Heart left ventricle (tissue), 16 donors: Measurements from ENCODE around the gene ZNF473. TPM values are rescaled to one million over a fixed set of nuclear protein-coding genes. Genes with fewer than 3 reads are reported as not detected.
"Not testable (repeated sequence)": the region's sequence is repeated elsewhere in the genome, so short reads cannot be mapped to it uniquely, and the experiment has no call there.

Experiments
- ATAC-seq, 4 donors: fragments of 200-7000 bp; cut with Tn5 transposase; one replicate each; pipeline ENCODE4 v1.9.1; 2020 to 2022; ENCODE audit warnings: moderate library complexity in 4 of 4, mild to moderate bottlenecking in 3 of 4, moderate number of reproducible peaks in 1 of 4
- DNase-seq, 5 donors: peaks; one replicate each; pipeline ENCODE4 v3.0.0-alpha.2; 2020
- H3K27ac ChIP-seq, 12 donors: fragments of 200-600 bp; sonication (generic) in 4 of 12; one replicate each; pipeline versions ENCODE4 v1.5.0 to v1.8.0; 2016 to 2022; ENCODE audit warnings: mild to moderate bottlenecking in 2 of 12
- H3K27me3 ChIP-seq, 9 donors: fragments of 200-600 bp; sonication (generic) in 2 of 9; one replicate each; pipeline versions ENCODE4 v1.5.1 to v1.8.0; 2016 to 2022; ENCODE audit warnings: mild to moderate bottlenecking in 3 of 9
- H3K36me3 ChIP-seq, 9 donors: fragments of 200-600 bp; sonication (generic) in 2 of 9; one replicate each; pipeline versions ENCODE4 v1.5.0 to v1.8.0; 2018 to 2022; ENCODE audit warnings: mild to moderate bottlenecking in 2 of 9
- H3K4me1 ChIP-seq, 12 donors: fragments of 200-600 bp; sonication (generic) in 4 of 12; one replicate each; pipeline versions ENCODE4 v1.5.0 to v1.8.0; 2016 to 2022; ENCODE audit warnings: mild to moderate bottlenecking in 3 of 12
- H3K4me3 ChIP-seq, 12 donors: fragments of 200-600 bp; sonication (generic) in 4 of 12; one replicate each; pipeline versions ENCODE4 v1.5.0 to v1.8.0; 2017 to 2022; ENCODE audit warnings: mild to moderate bottlenecking in 9 of 12, moderate library complexity in 4 of 12
- H3K9me3 ChIP-seq, 12 donors: fragments of 200-600 bp; sonication (generic) in 4 of 12; one replicate each; pipeline versions ENCODE4 v1.5.0 to v1.8.0; 2016 to 2022; ENCODE audit warnings: mild to moderate bottlenecking in 1 of 12
- CTCF ChIP-seq, 12 donors: fragments of 200-600 bp; sonication (generic) in 4 of 12; IDR thresholded peaks; one replicate each; pipeline versions ENCODE4 v1.5.0 to v1.8.0; 2018 to 2022; ENCODE audit warnings: antibody characterized with exemption in 12 of 12, mild to moderate bottlenecking in 5 of 12
- POLR2A ChIP-seq, 2 donors: fragments of 450-650 bp; IDR thresholded peaks; one replicate each; pipeline ENCODE4 v1.6.1; 2017; ENCODE audit warnings: antibody characterized with exemption in 2 of 2, mild to moderate bottlenecking in 2 of 2, moderate library complexity in 2 of 2
- WGBS, 4 donors: extraction: QIAGEN DNeasy Blood & Tissue Kit in 2 of 4; methylation state at CpG; one replicate each; pipeline versions ENCODE4 v1.1.5 to v1.1.7; 2013 to 2018; 5-methylcytosine and 5-hydroxymethylcytosine counted together
- intact Hi-C, 10 donors: fragments of 100-400 bp; cut with DNase I; formaldehyde crosslinking; loops; one replicate each; pipeline versions ENCODE4 v1.11.1 to v1.14.2; 2022
- polyA plus RNA-seq, 2 donors: library from polyadenylated mRNA; stranded (reverse); fragments of 200-250 nt; gene quantifications; one replicate each; pipeline ENCODE4 v1.2.3, GENCODE V29; 2013
- total RNA-seq, 9 donors: library from RNA; depleted of rRNA in 2 of 9; stranded (reverse); fragments of >200 nt in 2 of 9; fragmentation: NEBNext Ultra II Directional in 3 of 9; extraction: Animal tissue kit (Norgen Biotek cat#: 25700) in 3 of 9; gene quantifications; one replicate each; pipeline versions ENCODE4 v1.1.0 to v1.2.4, GENCODE V29; 2016 to 2023
- donor health status: ischemic (EF 13 %, LVEDD 7.1; RV severe dilation, severe dysfunction).
- donor health status: healthy with polysubstance abuse.
- donor health status: DM: no; HTN: yes; CAD: no.
- donor health status: DM: no; HTN: no; CAD: no.
- donor health status: ischemic (EF 25% LVEDD 6.9; RV normal size, moderate dysfunction).
- donor health status: ischemic (EF 25% LVEDD 5.7; RV mildly dilated, moderate dysfunction).
- donor health status: healthy.
- donor health status: DM: yes; HTN: yes; CAD: no.
- donor health status: ischemic (EF 35%, LVEDD 5.7; RV mildly dilated, moderate dysfunction).
- donor health status: nonischemic (EF 11% LVEDD 7.7; RV severe dilation, severe dysfunction).
- donor health status: DM: yes; HTN: yes; CAD: no.
- donor health status: PGD.
- donor health status: ischemic (EF 29% LVEDD 5.4; RV normal size, mild dysfunction).
- donor health status: nonischemic (EF 23%, LVEDD 6.1; RV moderate dilation, normal function).

Gene ZNF473
- total and polyA plus RNA-seq, 11 donors, result 1.6 to 6.5 (median 3.4) TPM

DNA sequence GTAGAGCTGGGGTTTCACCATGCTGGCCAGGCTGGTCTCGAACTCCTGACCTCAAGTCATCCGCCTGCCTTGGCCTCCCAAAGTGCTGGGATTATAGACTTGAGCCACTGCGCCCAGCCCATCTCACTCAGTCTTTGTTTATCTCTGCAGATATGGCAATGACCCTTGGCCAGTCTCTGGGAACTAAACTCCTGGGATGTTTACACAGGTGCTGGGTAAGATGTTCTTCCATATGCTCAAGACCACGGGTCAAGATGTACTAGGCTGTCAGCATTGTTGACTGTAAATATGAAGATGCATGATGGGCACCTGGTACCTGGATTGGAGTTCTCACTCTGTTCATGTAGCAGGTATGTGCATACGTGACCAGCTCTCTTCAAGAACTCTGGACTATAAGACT is 35.8 kb downstream of the ZNF473 start:
- TF ChIP-seq POLR2A (IDR thresholded peaks at IDR 0.05) (no peak), CTCF (IDR thresholded peaks at IDR 0.05) (no peak)
- H3K36me3 ChIP-seq, result no peaks in the 10 kb centered on the region
- intact Hi-C loops, result no loop called here
- no peak for DNase-seq
- no peaks in the 10 kb centered on the region for H3K4me1 ChIP-seq
- H3K27ac ChIP-seq, result no peak overlapping the region
- H3K4me3 ChIP-seq, result no peak overlapping the region
- 74 to 81% (median 77%) methylated on average over 5 of the region's 5 CpGs for WGBS, 4 donors
- peaks cover 0 to 33% (median 27%) of the 10 kb centered on the region in 12 donors for H3K9me3 ChIP-seq
- H3K27me3 ChIP-seq, result no peaks in the 10 kb centered on the region
- ATAC-seq, result no peak

DNA sequence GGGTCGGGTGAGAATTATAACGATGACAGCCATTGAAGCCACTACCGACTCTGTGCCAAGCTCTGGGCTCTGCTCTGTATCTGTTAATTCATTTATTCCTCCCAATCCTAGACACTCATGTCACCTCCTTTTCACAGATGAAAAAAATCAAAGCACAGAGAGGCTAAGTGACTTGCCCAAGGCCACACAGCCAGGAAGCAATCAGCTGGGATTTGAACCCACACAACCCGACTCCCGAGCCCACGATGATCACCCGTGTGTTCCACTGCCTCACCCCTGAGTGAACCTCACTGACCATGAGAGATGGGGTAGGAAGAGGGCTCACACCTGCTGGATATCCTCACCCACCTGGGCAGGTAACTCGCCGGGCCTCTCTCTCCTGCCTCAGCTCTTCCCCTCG is 40.1 kb downstream of the ZNF473 start:
- ATAC-seq (no peak), DNase-seq (no peak)
- intact Hi-C loops, result no loop called here
- H3K9me3 ChIP-seq, result peaks cover 0 to 3% (median 0%) of the 10 kb centered on the region in 12 donors
- H3K36me3 ChIP-seq, result no peaks in the 10 kb centered on the region
- H3K27me3 ChIP-seq, result no peaks in the 10 kb centered on the region
- H3K27ac ChIP-seq, result no peak overlapping the region
- no peak overlapping the region for H3K4me3 ChIP-seq
- WGBS, 4 donors, result 75 to 89% (median 80%) methylated on average over 8 to 10 of the region's 10 CpGs
- no peaks in the 10 kb centered on the region for H3K4me1 ChIP-seq
- no peak for TF ChIP-seq POLR2A (IDR thresholded peaks at IDR 0.05)

- WGBS, 4 donors, result 69 to 83% (median 71%) methylated on average over 6 of the region's 6 CpGs
- Histone ChIP-seq H3K9me3 (no peaks in the 10 kb centered on the region), H3K27ac (no peak overlapping the region), H3K4me3 (no peak overlapping the region), H3K36me3 (no peaks in the 10 kb centered on the region), H3K4me1 (no peaks in the 10 kb centered on the region), H3K27me3 (no peaks in the 10 kb centered on the region)
- ATAC-seq, result no peak
- intact Hi-C loops, result no loop called here
- DNase-seq, result no peak
- TF ChIP-seq POLR2A (IDR thresholded peaks at IDR 0.05) (no peak), CTCF (IDR thresholded peaks at IDR 0.05) (no peak)
Observed at GRCh38 chr19:50067575-50067974, 41.8 kb downstream of the ZNF473 start.

GRCh38 chr19:50068382-50068781 is 42.6 kb downstream of the ZNF473 start:
- H3K9me3 ChIP-seq, intact Hi-C loops: not testable (repeated sequence)
- 73 to 83% (median 80%) methylated on average over 5 of the region's 5 CpGs for WGBS, 4 donors

DNA sequence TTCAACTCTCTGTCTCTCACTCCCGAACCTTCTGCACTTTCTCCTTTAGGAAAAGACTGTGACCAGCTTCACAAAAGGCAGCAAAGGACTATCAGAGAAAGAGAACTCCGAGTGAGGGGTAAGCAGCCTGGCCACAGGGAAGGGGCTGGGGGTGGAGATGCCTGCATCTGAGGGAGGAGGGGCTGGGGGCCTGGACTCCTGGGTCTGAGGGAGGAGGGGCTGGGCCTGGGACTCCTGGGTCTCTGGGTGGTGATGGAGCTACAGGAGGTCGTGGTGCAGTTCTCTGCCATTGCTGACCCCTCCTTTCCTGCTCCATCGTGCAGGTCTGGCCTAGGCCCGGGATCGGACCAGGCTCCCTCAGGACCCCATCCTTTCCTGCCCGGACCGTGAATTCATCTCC is 49.3 kb downstream of the ZNF473 start:
- H3K36me3 ChIP-seq, intact Hi-C loops, H3K27me3 ChIP-seq, DNase-seq, H3K4me1 ChIP-seq, H3K9me3 ChIP-seq, H3K4me3 ChIP-seq, H3K27ac ChIP-seq: not testable (repeated sequence)
- 53 to 64% (median 58%) methylated on average over 3 to 4 of the region's 8 CpGs; no CpG with 5 or more reads in 1 of the 4 donors for WGBS, 4 donors
- ATAC-seq, result peak in 1 of 4 donors; percentile 18

More at GRCh38 chr19:50068382-50068781, 42.6 kb downstream of the ZNF473 start:
- not testable (repeated sequence) for H3K27me3 ChIP-seq, H3K36me3 ChIP-seq, DNase-seq, ATAC-seq, H3K4me3 ChIP-seq, H3K27ac ChIP-seq, H3K4me1 ChIP-seq

- intact Hi-C loops, ATAC-seq, H3K4me1 ChIP-seq, H3K27ac ChIP-seq, H3K4me3 ChIP-seq, H3K9me3 ChIP-seq, H3K36me3 ChIP-seq, DNase-seq, H3K27me3 ChIP-seq: not testable (repeated sequence)
- 78 to 89% (median 85%) methylated on average over 13 of the region's 14 CpGs for WGBS, 4 donors
Observed at GRCh38 chr19:50075644-50076372, 50.0 kb downstream of the ZNF473 start.

GRCh38 chr19:50076581-50077355 is 51.0 kb downstream of the ZNF473 start:
- intact Hi-C loops, result not testable (repeated sequence)
- WGBS, 4 donors, result 59 to 77% (median 75%) methylated on average over 7 to 10 of the region's 10 CpGs

GRCh38 chr19:50079014-50079413 is 53.2 kb downstream of the ZNF473 start:
- H3K4me1 ChIP-seq, H3K27me3 ChIP-seq, H3K27ac ChIP-seq, H3K9me3 ChIP-seq, H3K36me3 ChIP-seq, DNase-seq, ATAC-seq, intact Hi-C loops, H3K4me3 ChIP-seq: not testable (repeated sequence)
- 87 to 92% (median 88%) methylated on average over 4 of the region's 5 CpGs for WGBS, 4 donors

More at GRCh38 chr19:50076581-50077355, 51.0 kb downstream of the ZNF473 start:
- H3K36me3 ChIP-seq, H3K9me3 ChIP-seq, ATAC-seq, DNase-seq, H3K27me3 ChIP-seq, H3K27ac ChIP-seq, H3K4me1 ChIP-seq, H3K4me3 ChIP-seq: not testable (repeated sequence)

DNA sequence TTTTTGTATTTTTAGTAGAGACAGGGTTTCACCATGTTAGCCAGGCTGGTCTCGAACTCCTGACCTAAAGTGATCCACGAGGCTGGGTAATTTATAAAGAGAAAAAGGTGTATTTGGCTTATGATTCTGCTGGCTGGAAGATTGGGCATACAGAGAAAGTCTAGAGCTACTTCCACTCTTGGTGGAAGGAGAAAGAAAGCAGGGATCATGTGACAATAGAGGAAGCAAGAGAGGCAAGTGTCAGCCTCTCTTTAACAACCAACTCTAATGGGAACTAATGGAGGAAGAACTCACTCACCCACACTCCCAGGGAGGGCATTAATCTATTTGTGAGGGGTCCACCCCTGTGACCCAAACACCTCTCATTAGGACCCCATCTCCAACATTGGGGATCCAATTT is 58.6 kb downstream of the ZNF473 start:
- not testable (repeated sequence) for H3K27ac ChIP-seq, H3K4me3 ChIP-seq
- 57 to 74% (median 69%) methylated on average over 2 of the region's 2 CpGs for WGBS, 4 donors

More for the DNA sequence above, 58.6 kb downstream of the ZNF473 start:
- ATAC-seq, DNase-seq, H3K9me3 ChIP-seq, intact Hi-C loops, H3K4me1 ChIP-seq, H3K36me3 ChIP-seq: not testable (repeated sequence)
- H3K27me3 ChIP-seq, result peaks cover 0 to 10% (median 0%) of the 10 kb centered on the region in 9 donors
